NOMO-1 treated with dmso at 0.1 percent for 144 hours (cell line): ENCODE results near the gene CDC14A.
"Not testable (repeated sequence)": the region's sequence is repeated elsewhere in the genome, so short reads cannot be mapped to it uniquely, and the experiment has no call there.

ENCODE experiments used
- DNase-seq: peaks from one replicate; lab custom pipeline; 2025; ENCODE audit not compliant: unreplicated experiment; lab: John Stamatoyannopoulos, UW

CDC14A gene

DNA sequence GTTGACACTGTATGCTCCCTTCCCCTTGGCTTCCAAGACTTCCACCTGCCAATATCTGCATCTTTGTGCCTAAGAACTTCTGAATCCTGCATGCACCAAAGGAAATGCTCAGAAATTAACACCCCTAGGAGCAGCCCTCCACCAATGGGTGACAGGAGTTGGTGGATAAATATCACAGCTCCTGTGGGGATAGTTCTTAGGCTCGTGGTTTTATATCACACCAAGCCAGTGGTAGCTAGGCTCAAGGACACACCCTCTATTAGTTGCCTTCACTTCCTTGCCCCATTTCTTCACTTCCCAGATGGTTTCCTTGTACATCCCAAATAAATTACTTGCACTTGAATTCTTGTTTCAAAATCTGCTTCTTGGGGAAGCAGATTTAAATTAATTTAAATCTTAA lies 16.9 kb upstream of the CDC14A start:
- DNase-seq: no peak

DNA sequence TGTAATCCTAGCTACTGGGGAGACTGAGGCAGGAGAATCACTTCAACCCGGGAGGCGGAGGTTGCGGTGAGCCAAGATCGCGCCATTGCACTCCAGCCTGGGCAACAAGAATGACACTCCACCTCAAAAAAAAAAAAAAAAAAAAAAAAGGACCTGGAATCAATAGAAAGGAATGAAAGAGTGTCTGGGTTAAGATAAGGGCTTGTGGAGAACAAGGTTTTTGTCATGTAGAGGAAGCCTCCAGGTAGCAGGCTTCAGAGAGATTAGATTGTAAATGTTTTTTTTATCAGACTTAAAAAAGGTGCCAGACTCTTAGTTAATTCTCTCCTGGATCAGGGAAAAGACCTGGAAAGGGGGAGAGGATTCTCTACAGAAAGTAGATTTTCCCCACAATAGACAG lies 14.4 kb upstream of the CDC14A start:
- not testable (repeated sequence) for DNase-seq

- not testable (repeated sequence) for DNase-seq
Observed at GRCh38 chr1:100339735-100340134, 12.6 kb upstream of the CDC14A start.

DNA sequence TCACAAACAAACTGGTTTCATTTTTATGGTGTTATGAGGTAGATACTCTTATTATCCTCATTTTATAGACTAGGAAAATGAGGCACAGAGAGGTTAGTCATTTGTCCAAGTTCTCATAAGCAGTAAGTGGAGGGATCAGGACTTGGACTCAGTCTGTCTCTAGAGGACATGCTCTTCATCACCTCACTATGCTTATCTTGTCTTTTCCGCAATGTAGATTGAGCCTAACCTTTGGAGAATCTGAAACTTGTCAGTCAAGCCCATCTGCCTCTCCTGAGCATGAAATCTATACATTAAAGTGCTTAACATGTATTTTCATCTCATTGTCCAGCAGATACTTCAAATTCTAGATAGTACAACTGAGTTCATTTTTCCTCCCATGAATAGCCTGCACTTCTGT lies 11.8 kb upstream of the CDC14A start:
- no peak for DNase-seq

DNA sequence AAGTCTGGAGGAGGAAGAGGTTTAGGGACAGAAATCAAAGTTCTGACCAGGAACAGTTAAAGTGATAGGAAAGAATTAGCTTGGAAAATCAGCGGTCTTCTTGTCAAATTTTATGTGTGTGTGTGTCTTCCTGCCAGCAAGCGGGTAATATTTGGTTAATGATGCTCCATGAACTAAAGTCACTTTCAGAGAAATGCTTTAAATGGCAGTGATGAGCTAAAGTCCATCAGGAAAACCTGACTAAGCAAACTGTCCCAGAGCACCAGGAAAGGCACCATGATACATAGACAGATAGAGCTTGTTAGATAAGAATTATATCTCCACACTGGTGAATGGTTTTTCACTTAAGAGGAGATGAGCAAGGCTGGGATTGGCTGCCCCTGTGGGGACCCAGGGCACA lies 10.0 kb upstream of the CDC14A start:
- no peak for DNase-seq

GRCh38 chr1:100343897-100344296 lies 8.4 kb upstream of the CDC14A start:
- DNase-seq: no peak

GRCh38 chr1:100344774-100345173 lies 7.5 kb upstream of the CDC14A start:
- no peak for DNase-seq

- no peak for DNase-seq
Observed at GRCh38 chr1:100346387-100346786, 5.9 kb upstream of the CDC14A start.

- no peak for DNase-seq
Observed at GRCh38 chr1:100347009-100347966, 5.0 kb upstream of the CDC14A start.

DNA sequence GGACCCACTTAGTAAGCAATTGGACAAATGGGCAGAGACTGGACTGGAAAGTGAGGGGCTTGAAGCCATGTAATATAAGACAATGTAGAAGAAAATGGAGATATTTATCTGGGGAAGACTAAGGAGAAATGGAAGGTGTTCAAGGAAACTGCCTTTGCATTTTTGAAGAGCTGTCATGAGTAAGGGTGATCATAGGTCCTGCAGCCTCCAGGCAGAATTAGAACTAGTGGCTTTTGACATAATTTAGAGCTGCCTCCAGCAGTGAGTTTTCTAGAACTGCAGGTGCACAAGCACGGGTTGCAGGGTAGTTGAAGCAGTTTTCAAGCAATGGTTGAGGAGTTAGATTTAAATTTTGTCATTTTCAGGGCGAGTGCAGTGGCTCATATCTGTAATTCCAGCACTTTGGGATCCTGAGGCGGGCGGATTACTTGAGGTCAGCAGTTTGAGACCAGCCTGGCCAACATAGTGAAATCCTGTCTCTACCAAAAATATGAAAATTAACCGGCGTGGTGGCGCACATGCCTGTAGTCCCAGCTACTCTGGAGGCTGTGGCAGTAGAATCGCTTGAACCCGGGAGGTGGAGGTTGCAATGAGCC lies 3.7 kb upstream of the CDC14A start:
- DNase-seq: no peak

- DNase-seq: no peak
Observed at GRCh38 chr1:100349246-100349645, 3.1 kb upstream of the CDC14A start.

GRCh38 chr1:100350787-100351094 lies 1.6 kb upstream of the CDC14A start:
- DNase-seq: no peak

- DNase-seq: peak; percentile 89
Observed at GRCh38 chr1:100351095-100351887, 1.0 kb upstream of the CDC14A start.

GRCh38 chr1:100353071-100353801 lies 930 bp downstream of the CDC14A start:
- DNase-seq: peak; percentile 30

- no peak for DNase-seq
Observed at GRCh38 chr1:100353988-100354387, 1.7 kb downstream of the CDC14A start.

GRCh38 chr1:100354971-100355394 lies 2.7 kb downstream of the CDC14A start:
- DNase-seq: no peak

GRCh38 chr1:100358210-100358609 lies 5.9 kb downstream of the CDC14A start:
- DNase-seq: no peak

DNA sequence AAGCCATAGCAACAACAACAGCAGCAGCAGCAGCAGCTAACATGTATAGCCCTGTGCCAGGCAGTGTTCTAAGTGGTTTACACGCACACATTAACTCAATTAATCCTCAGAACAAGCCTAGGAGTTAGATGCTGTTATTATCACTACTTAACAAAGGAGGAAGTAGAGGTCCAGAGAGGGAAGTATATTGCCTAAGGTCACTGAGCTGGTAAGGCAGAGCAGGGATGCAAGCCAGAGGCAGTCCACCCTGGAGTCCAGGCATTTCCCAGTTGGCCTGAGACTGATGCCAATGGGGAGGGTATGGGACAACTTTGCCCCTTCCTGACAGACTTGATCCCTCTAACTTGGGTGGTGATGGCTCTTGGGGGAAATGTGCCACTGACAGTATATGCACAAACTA lies 6.8 kb downstream of the CDC14A start:
- peak; percentile 38 for DNase-seq

DNA sequence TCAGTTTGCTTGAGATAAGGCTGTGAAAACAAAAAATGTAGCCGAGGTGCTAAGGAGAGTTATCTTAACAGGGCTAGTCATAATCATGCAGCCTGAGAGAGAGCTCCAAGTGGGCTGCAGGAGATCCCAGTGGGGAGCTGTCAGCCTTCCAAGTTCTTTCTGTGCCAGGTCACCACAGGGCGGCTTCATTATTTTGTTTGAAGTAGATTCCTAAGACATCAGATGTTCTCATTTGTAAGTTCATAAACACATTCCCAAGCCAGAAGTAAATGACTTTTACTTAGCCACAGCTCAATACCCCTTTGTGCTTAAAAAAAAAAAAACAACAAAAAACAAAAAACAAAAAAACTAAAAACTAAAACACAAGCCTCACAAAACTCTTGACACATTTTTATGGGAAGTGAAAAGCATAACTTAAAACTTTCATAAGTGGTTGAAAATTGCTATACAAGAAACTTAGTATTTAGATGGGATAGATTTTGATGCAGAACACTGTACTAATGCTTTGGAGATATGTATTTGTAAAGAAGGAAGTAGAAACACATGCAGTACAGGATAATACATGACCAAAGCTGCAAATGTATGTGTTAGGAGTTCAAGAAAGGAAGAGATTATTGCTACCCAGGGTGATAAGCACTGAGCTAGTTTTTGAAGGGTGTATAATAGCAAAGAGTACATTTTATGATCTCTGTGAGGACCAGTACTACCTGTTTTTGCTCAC lies 8.6 kb downstream of the CDC14A start:
- no peak for DNase-seq

DNA sequence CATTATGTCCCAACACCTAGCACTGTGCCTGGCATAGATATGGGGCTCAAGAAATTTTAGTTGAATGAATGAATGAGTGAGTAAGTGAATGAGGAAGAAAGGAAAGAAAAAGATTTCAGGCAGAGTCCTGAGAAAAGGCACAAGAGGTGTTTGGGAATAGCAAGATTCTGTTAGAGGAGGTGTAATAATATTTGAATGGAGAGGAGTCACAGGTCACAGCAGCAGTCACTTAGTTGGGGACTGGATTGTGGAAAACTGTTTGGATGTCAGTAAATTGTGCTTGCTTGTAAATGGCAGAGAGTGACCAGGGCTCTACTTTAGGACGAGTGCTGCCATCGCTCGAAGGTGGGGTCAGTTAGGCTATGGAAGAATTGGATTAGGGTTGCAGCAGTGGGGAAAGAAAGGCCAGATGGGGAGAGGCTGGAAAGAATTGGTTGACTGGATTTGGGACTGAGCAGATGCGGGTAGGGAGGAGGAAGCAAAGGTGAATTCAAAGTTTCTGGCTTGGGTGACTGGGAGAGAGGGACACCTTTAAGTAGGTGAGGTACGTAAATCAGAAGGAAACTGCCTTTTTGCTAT lies 9.3 kb downstream of the CDC14A start:
- DNase-seq: no peak
